Activated naive CD4-positive, alpha-beta T cell treated with anti-CD3 and anti-CD28 coated beads, Interleukin-2, amount 10 ng/mL, durations not matched to agents 7 days and 5 days (primary cell): Measurements from ENCODE around the gene NRG3.

Source experiments
- CTCF ChIA-PET: fragments of 350-600 bp; sonication (Branson Sonifier 250); formaldehyde crosslinking; loops from one replicate; lab custom pipeline; 2021; ENCODE audit warnings: antibody characterized with exemption; lab: Charles Lee
- DNase-seq: peaks from one replicate; pipeline ENCODE4 v3.0.0-alpha.2; 2020
- H3K27ac Mint-ChIP-seq: one replicate; pipeline ENCODE4 v1.8.0; 2021; ENCODE audit warnings: mild to moderate bottlenecking, moderate library complexity, mixed read lengths
- H3K27me3 Mint-ChIP-seq: one replicate; pipeline ENCODE4 v1.8.0; 2021; ENCODE audit warnings: mild to moderate bottlenecking, mixed read lengths
- H3K36me3 Mint-ChIP-seq: one replicate; pipeline ENCODE4 v1.8.0; 2021; ENCODE audit warnings: mixed read lengths
- H3K4me1 Mint-ChIP-seq: one replicate; pipeline ENCODE4 v1.8.0; 2021; ENCODE audit warnings: mixed read lengths
- H3K4me3 Mint-ChIP-seq: one replicate; pipeline ENCODE4 v1.8.0; 2021; ENCODE audit warnings: mild to moderate bottlenecking, moderate library complexity, mixed read lengths
- H3K9me3 Mint-ChIP-seq: one replicate; pipeline ENCODE4 v1.8.0; 2021; ENCODE audit warnings: mixed read lengths

Gene NRG3

DNA sequence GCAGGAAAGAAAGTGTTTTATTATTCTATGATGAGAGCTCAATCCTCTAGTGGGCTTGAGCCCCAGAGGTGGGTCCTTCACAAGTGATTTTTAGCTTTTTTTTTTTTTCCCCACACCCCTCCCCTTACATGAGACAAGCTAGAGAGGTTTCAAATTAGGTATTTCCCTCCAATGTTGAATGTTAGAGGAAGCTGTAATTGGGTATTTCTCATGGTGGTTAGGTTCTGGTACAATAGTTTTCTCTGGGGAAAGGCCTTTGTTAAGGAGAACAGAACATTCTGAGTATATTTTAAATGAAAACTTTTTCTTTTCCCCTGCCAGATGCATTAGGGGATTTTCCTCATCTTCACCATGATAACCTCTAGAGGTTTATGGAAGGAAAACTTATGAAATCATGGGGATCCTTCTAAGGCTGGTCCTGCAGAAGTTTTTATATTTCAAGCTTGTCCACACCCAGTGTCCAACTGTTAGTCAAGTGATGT is 1039.7 kb downstream of the NRG3 start:
- H3K9me3 Mint-ChIP-seq = peaks cover 2% of the 10 kb centered on the region

DNA sequence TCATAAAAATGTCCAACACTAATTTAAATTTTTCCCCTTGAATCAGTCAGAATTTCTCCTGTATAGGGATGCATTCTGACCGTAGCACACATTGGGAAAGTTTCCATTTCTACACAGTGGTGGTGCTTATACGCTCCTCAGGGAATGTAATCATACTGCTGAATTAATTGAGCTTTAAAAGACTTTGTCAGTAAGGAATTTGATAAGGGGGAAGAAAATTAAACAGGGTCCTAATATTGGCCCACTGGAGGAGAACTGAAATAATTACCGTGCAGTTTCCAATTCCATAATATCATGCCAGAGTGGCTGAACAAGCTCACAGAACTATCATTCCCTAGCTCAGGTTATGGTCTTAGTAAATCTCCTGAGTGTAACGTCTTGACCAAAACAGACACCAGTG is 1041.9 kb downstream of the NRG3 start:
- no peak overlapping the region for H3K27ac Mint-ChIP-seq
- CTCF ChIA-PET = no interaction called here
- H3K27me3 Mint-ChIP-seq = no peaks in the 10 kb centered on the region

More for the DNA sequence above, 1039.7 kb downstream of the NRG3 start:
- no peak overlapping the region for H3K4me3 Mint-ChIP-seq
- DNase-seq = no peak
- no peak overlapping the region for H3K27ac Mint-ChIP-seq
- CTCF ChIA-PET = no interaction called here
- no peaks in the 10 kb centered on the region for H3K36me3 Mint-ChIP-seq
- H3K4me1 Mint-ChIP-seq = no peaks in the 10 kb centered on the region
- no peaks in the 10 kb centered on the region for H3K27me3 Mint-ChIP-seq

DNA sequence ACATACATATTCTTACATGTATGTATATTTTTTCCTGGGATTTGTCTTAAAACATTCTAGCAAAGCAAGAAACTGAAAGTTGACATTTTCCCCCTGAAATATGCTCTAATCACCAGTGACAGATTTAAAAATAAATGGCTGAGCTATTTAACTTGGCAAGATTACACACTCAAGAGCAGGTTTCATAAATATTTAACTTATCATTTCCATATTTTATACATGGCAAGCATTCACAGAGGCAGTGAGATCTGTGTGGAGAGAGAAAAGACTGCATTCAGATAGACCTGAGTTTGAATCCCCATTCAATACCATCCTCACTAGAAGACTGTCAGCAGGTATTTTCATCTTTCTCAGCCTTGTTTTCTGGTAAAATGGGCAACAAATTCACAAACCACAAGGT is 1043.0 kb downstream of the NRG3 start:
- no peaks in the 10 kb centered on the region for H3K4me1 Mint-ChIP-seq
- H3K9me3 Mint-ChIP-seq = no peaks in the 10 kb centered on the region
- CTCF ChIA-PET = no interaction called here
- H3K4me3 Mint-ChIP-seq = no peak overlapping the region
- no peaks in the 10 kb centered on the region for H3K27me3 Mint-ChIP-seq
- no peak overlapping the region for H3K27ac Mint-ChIP-seq
- DNase-seq = no peak
- H3K36me3 Mint-ChIP-seq = no peaks in the 10 kb centered on the region

More for the DNA sequence above, 1041.9 kb downstream of the NRG3 start:
- no peak for DNase-seq
- Mint-ChIP-seq H3K4me1 (no peaks in the 10 kb centered on the region), H3K4me3 (no peak overlapping the region), H3K36me3 (no peaks in the 10 kb centered on the region), H3K9me3 (no peaks in the 10 kb centered on the region)

DNA sequence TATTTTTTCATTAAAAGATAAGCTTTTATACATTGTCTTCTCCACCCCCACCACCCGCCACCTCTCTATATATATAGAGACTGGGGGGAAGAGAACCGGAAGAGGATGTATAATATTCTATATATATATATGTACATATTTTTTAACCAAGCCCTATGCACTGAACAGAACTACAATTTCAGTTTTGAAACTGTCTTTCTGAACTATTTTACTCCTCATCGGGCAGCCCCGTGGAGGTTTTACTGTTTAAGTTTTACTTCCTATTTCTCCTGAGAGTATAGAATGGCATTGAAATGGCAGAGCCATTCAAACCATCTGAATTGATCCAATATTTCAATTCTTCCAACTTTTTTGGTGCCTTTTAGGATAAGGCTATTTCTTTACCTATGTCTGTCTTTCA is 1047.1 kb downstream of the NRG3 start:
- no peak for DNase-seq
- H3K27ac Mint-ChIP-seq = no peak overlapping the region
- H3K4me1 Mint-ChIP-seq = no peaks in the 10 kb centered on the region
- H3K27me3 Mint-ChIP-seq = no peaks in the 10 kb centered on the region
- no peak overlapping the region for H3K4me3 Mint-ChIP-seq
- no peaks in the 10 kb centered on the region for H3K36me3 Mint-ChIP-seq
- H3K9me3 Mint-ChIP-seq = no peaks in the 10 kb centered on the region
- CTCF ChIA-PET = no interaction called here

GRCh38 chr10:82922755-82923154 is 1047.8 kb downstream of the NRG3 start:
- H3K4me1 Mint-ChIP-seq = no peaks in the 10 kb centered on the region

DNA sequence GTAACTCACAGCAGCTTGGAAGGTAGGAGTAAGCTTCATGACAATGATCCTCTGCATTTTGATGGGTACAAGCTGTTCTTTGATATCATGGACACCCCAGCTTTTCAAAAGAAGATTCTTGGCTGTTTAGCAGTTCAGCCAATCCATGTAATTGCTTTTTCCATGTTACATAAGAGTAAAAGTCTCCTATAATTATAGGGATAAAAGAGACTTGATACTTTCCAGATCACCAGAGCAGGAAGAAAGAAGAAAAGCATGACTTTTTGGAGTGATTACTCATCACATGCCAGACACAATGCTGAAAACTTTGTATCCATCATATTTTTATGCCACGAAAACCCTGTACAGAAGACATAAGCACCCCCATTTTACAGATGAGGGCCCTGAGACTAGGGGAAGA is 1049.7 kb downstream of the NRG3 start:
- Mint-ChIP-seq H3K36me3 (no peaks in the 10 kb centered on the region), H3K27me3 (no peaks in the 10 kb centered on the region)
- CTCF ChIA-PET = no interaction called here

More at GRCh38 chr10:82922755-82923154, 1047.8 kb downstream of the NRG3 start:
- Mint-ChIP-seq H3K9me3 (no peaks in the 10 kb centered on the region), H3K36me3 (no peaks in the 10 kb centered on the region), H3K27me3 (no peaks in the 10 kb centered on the region), H3K4me3 (no peak overlapping the region), H3K27ac (no peak overlapping the region)
- CTCF ChIA-PET = no interaction called here
- DNase-seq = no peak

GRCh38 chr10:82925547-82925946 is 1050.6 kb downstream of the NRG3 start:
- DNase-seq = no peak
- Mint-ChIP-seq H3K36me3 (no peaks in the 10 kb centered on the region), H3K27ac (no peak overlapping the region), H3K9me3 (peaks cover 2% of the 10 kb centered on the region), H3K4me1 (no peaks in the 10 kb centered on the region), H3K4me3 (no peak overlapping the region), H3K27me3 (no peaks in the 10 kb centered on the region)
- CTCF ChIA-PET = no interaction called here

More for the DNA sequence above, 1049.7 kb downstream of the NRG3 start:
- no peak overlapping the region for H3K4me3 Mint-ChIP-seq
- no peaks in the 10 kb centered on the region for H3K4me1 Mint-ChIP-seq
- DNase-seq = no peak
- no peak overlapping the region for H3K27ac Mint-ChIP-seq
- peaks cover 2% of the 10 kb centered on the region for H3K9me3 Mint-ChIP-seq

- no peak for DNase-seq
- H3K36me3 Mint-ChIP-seq = no peaks in the 10 kb centered on the region
- peaks cover 6% of the 10 kb centered on the region for H3K9me3 Mint-ChIP-seq
- H3K27me3 Mint-ChIP-seq = no peaks in the 10 kb centered on the region
- no peak overlapping the region for H3K4me3 Mint-ChIP-seq
- CTCF ChIA-PET = no interaction called here
- H3K27ac Mint-ChIP-seq = no peak overlapping the region
- no peaks in the 10 kb centered on the region for H3K4me1 Mint-ChIP-seq
Observed at GRCh38 chr10:82932451-82932850, 1057.5 kb downstream of the NRG3 start.

DNA sequence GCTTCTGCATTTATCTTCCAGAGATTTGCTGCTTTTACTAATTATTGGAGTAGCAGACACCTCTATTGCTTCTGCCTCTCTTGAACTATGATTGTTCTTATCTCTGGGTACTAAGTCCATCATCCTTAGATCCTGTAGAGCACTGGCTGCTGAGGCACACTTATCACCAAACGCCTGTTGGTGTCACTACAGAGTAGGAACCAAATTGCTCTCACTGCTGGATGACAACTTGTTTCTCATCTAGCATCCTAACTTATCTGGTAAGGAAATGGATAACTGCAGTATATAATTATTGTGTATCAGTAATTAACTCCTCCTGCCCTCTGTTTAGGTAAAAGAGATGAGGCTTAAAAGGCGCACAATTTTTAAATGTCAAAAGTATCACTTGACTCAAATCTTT is 1059.4 kb downstream of the NRG3 start:
- no peaks in the 10 kb centered on the region for H3K36me3 Mint-ChIP-seq
- CTCF ChIA-PET = no interaction called here
- H3K4me1 Mint-ChIP-seq = no peaks in the 10 kb centered on the region
- peaks cover 4% of the 10 kb centered on the region for H3K9me3 Mint-ChIP-seq
- no peak overlapping the region for H3K27ac Mint-ChIP-seq
- no peak overlapping the region for H3K4me3 Mint-ChIP-seq
- no peak for DNase-seq
- H3K27me3 Mint-ChIP-seq = no peaks in the 10 kb centered on the region

GRCh38 chr10:82934947-82935346 is 1060.0 kb downstream of the NRG3 start:
- Mint-ChIP-seq H3K4me3 (no peak overlapping the region), H3K4me1 (no peaks in the 10 kb centered on the region), H3K9me3 (peaks cover 4% of the 10 kb centered on the region), H3K36me3 (no peaks in the 10 kb centered on the region), H3K27ac (no peak overlapping the region), H3K27me3 (no peaks in the 10 kb centered on the region)
- CTCF ChIA-PET = interaction anchor here (0.7 kb wide), 1 partner anchor 938 kb away, joined by 3 read pairs; no protein-coding TSS in a partner anchor
- no peak for DNase-seq

GRCh38 chr10:82938331-82938730 is 1063.3 kb downstream of the NRG3 start:
- H3K4me3 Mint-ChIP-seq = no peak overlapping the region
- H3K4me1 Mint-ChIP-seq = no peaks in the 10 kb centered on the region
- H3K36me3 Mint-ChIP-seq = no peaks in the 10 kb centered on the region
- DNase-seq = no peak
- H3K27ac Mint-ChIP-seq = no peak overlapping the region
- H3K27me3 Mint-ChIP-seq = no peaks in the 10 kb centered on the region
- H3K9me3 Mint-ChIP-seq = peaks cover 4% of the 10 kb centered on the region
- CTCF ChIA-PET = no interaction called here

DNA sequence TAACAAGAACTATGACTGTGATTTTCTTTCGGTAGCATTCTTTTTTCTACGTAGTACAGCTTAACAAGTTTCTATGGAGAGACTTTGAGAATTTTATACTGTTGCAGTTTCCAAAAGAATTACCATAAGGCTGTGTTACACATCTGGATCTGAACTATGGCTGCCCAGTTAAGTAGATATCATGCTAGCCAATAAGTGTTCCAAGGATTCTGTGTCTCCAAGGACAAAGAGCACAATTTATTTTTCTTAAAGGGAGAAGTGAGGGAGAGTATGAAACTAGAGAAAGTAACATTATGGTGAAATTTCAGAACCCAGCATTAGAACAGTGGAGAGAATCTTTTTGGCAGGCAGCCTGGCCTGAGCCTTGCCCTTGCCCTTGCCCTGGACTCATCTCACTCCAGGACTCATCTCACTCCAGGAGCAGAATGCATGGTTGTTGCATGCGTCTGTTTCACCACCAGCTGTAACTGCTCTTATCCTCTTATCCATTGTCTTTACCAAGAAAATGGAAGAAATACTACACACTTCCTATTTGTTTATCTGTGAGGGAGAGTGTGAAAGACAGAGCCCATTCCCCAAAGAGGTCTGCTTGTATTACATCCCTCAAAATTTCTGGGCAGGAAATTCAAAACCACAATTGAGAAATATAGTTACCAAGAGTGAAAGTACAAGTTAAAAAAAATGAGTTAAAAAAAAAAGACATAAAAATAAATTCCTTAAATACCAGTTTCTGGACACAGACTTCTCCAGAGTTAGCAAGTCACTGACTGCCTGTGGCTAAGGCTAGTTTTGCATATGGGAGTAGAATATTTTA is 1067.5 kb downstream of the NRG3 start:
- Mint-ChIP-seq H3K9me3 (peaks cover 7% of the 10 kb centered on the region), H3K4me1 (no peaks in the 10 kb centered on the region), H3K4me3 (no peak overlapping the region), H3K36me3 (no peaks in the 10 kb centered on the region), H3K27me3 (no peaks in the 10 kb centered on the region), H3K27ac (no peak overlapping the region)
- no peak for DNase-seq
- CTCF ChIA-PET = interaction anchor here (0.6 kb wide), 1 partner anchor 1282 kb away, joined by 3 read pairs; no protein-coding TSS in a partner anchor

- no peaks in the 10 kb centered on the region for H3K4me1 Mint-ChIP-seq
- no peak overlapping the region for H3K4me3 Mint-ChIP-seq
- no peaks in the 10 kb centered on the region for H3K36me3 Mint-ChIP-seq
- CTCF ChIA-PET = no interaction called here
- DNase-seq = no peak
- H3K27ac Mint-ChIP-seq = no peak overlapping the region
- H3K27me3 Mint-ChIP-seq = no peaks in the 10 kb centered on the region
- peaks cover 7% of the 10 kb centered on the region for H3K9me3 Mint-ChIP-seq
Observed at GRCh38 chr10:82943142-82943541, 1068.1 kb downstream of the NRG3 start.

DNA sequence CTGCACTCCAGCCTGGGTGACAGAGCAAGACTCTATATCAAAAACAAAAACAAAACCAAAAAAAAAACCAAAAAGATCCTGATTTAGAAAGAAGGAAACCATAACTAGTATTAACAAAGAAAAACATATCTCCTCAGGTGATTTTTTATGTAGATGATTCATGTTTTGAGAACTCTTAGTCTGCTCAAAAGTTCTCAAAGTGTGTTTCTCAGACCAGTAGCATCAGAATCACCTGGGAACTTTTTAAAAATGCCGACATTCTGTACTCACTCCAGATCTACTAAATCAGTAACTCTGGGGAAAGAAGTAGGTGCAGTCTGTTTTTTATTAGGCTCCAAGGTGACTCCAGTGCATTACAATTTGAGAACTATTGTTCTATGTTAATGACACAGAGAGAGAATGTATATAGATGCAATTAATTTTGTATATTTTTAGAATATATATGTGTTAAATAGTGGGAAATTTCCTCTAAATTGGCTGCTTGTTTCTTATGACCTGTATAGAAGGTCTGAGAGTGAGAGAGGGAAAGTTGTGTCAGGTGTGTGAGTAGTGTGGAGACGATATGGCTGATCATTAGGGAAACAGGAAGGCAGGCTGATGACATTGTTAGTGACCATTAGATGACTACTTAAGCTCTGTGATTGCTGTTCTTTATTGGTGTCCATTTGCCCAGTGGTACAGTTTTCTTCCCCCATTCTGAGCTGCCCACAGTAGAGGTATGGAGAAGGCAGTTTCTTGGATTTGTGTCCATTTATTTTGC is 1075.0 kb downstream of the NRG3 start:
- Mint-ChIP-seq H3K4me1 (no peaks in the 10 kb centered on the region), H3K36me3 (no peaks in the 10 kb centered on the region), H3K27me3 (no peaks in the 10 kb centered on the region), H3K27ac (no peak overlapping the region), H3K9me3 (peaks cover 6% of the 10 kb centered on the region), H3K4me3 (no peak overlapping the region)
- CTCF ChIA-PET = no interaction called here
- no peak for DNase-seq
